Measurements from ENCODE around the gene CYP2B6.
"Not testable (repeated sequence)": the region's sequence is repeated elsewhere in the genome, so short reads cannot be mapped to it uniquely, and the experiment has no call there.

CYP2B6 gene

GRCh38 chr19:41031916-41032315 lies 40.8 kb downstream of the CYP2B6 start:
- H3K9ac ChIP-seq (ENCODE audit: low read depth, low read length) = no peak overlapping the region
- no peaks in the 10 kb centered on the region for H3K4me1 ChIP-seq (ENCODE audit: insufficient read depth, low read length)
- no peaks in the 10 kb centered on the region for H3K9me3 ChIP-seq (ENCODE audit: control insufficient read depth, insufficient read depth, low read length)
- H3K36me3 ChIP-seq (ENCODE audit: insufficient read depth, low read length) = no peaks in the 10 kb centered on the region

- not testable (repeated sequence) for H3K9ac ChIP-seq (ENCODE audit: low read depth, low read length); H3K9me3 ChIP-seq (ENCODE audit: control insufficient read depth, insufficient read depth, low read length); H3K4me1 ChIP-seq (ENCODE audit: insufficient read depth, low read length); H3K36me3 ChIP-seq (ENCODE audit: insufficient read depth, low read length)
These were observed 42.2 kb downstream of the CYP2B6 start for GRCh38 chr19:41033324-41033723.

GRCh38 chr19:41039806-41040205 lies 48.7 kb downstream of the CYP2B6 start:
- no peaks in the 10 kb centered on the region for H3K4me1 ChIP-seq (ENCODE audit: insufficient read depth, low read length)
- H3K9me3 ChIP-seq (ENCODE audit: control insufficient read depth, insufficient read depth, low read length) = peaks cover 11% of the 10 kb centered on the region; the same call in 1 of the 2 replicates
- H3K36me3 ChIP-seq (ENCODE audit: insufficient read depth, low read length) = no peaks in the 10 kb centered on the region; the same call in 1 of the 2 replicates
- no peak overlapping the region for H3K9ac ChIP-seq (ENCODE audit: low read depth, low read length)

- H3K9me3 ChIP-seq (ENCODE audit: control insufficient read depth, insufficient read depth, low read length); H3K4me1 ChIP-seq (ENCODE audit: insufficient read depth, low read length); H3K36me3 ChIP-seq (ENCODE audit: insufficient read depth, low read length); H3K9ac ChIP-seq (ENCODE audit: low read depth, low read length): not testable (repeated sequence)
These were observed 54.0 kb downstream of the CYP2B6 start for GRCh38 chr19:41045095-41045494.

GRCh38 chr19:41050426-41050825 lies 59.3 kb downstream of the CYP2B6 start:
- H3K9me3 ChIP-seq (ENCODE audit: control insufficient read depth, insufficient read depth, low read length) = no peaks in the 10 kb centered on the region

GRCh38 chr19:41052162-41052561 lies 61.1 kb downstream of the CYP2B6 start:
- H3K4me1 ChIP-seq (ENCODE audit: insufficient read depth, low read length); H3K9ac ChIP-seq (ENCODE audit: low read depth, low read length); H3K36me3 ChIP-seq (ENCODE audit: insufficient read depth, low read length); H3K9me3 ChIP-seq (ENCODE audit: control insufficient read depth, insufficient read depth, low read length): not testable (repeated sequence)

More at GRCh38 chr19:41050426-41050825, 59.3 kb downstream of the CYP2B6 start:
- no peak overlapping the region for H3K9ac ChIP-seq (ENCODE audit: low read depth, low read length)
- no peaks in the 10 kb centered on the region for H3K4me1 ChIP-seq (ENCODE audit: insufficient read depth, low read length)
- no peaks in the 10 kb centered on the region for H3K36me3 ChIP-seq (ENCODE audit: insufficient read depth, low read length)

GRCh38 chr19:41053331-41053730 lies 62.2 kb downstream of the CYP2B6 start:
- not testable (repeated sequence) for H3K4me1 ChIP-seq (ENCODE audit: insufficient read depth, low read length); H3K9ac ChIP-seq (ENCODE audit: low read depth, low read length); H3K36me3 ChIP-seq (ENCODE audit: insufficient read depth, low read length); H3K9me3 ChIP-seq (ENCODE audit: control insufficient read depth, insufficient read depth, low read length)

GRCh38 chr19:41064974-41065569 lies 74.0 kb downstream of the CYP2B6 start:
- no peaks in the 10 kb centered on the region for H3K4me1 ChIP-seq (ENCODE audit: insufficient read depth, low read length)
- no peaks in the 10 kb centered on the region for H3K36me3 ChIP-seq (ENCODE audit: insufficient read depth, low read length)
- H3K9me3 ChIP-seq (ENCODE audit: control insufficient read depth, insufficient read depth, low read length) = no peaks in the 10 kb centered on the region; the same call in 1 of the 2 replicates
- H3K9ac ChIP-seq (ENCODE audit: low read depth, low read length) = no peak overlapping the region
